ENCODE results near the gene CD226.

DNA sequence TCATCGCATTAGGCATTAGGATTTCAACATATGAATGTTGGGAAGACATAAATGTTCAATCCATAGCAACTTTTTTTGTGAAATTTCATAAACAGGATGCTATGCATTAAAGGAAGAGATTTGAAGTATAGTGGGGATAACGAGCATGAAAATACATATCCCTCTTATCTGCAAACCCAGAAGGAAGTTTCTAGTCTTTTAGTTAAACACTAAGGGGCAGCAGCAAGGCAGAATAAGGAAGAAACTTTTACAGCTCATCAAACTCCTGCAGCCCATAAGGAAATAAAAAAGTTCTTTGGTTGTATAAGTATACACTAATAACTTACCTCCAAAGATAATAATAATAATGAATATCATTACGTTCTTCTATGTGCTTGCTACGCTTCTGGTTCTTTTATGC is 81.5 kb downstream of the CD226 start:
- TF ChIP-seq, protein P1, sequence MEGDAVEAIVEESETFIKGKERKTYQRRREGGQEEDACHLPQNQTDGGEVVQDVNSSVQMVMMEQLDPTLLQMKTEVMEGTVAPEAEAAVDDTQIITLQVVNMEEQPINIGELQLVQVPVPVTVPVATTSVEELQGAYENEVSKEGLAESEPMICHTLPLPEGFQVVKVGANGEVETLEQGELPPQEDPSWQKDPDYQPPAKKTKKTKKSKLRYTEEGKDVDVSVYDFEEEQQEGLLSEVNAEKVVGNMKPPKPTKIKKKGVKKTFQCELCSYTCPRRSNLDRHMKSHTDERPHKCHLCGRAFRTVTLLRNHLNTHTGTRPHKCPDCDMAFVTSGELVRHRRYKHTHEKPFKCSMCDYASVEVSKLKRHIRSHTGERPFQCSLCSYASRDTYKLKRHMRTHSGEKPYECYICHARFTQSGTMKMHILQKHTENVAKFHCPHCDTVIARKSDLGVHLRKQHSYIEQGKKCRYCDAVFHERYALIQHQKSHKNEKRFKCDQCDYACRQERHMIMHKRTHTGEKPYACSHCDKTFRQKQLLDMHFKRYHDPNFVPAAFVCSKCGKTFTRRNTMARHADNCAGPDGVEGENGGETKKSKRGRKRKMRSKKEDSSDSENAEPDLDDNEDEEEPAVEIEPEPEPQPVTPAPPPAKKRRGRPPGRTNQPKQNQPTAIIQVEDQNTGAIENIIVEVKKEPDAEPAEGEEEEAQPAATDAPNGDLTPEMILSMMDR (IDR thresholded peaks at IDR 0.05), result no peak
- no peak for TF ChIP-seq POLR2A (IDR thresholded peaks at IDR 0.05)
